IMR-90 (cell line): Measurements from ENCODE around the gene NUFIP1. TPM values are rescaled to one million over a fixed set of nuclear protein-coding genes. Genes with fewer than 3 reads are reported as not detected.

Source experiments
- ATAC-seq: fragments of 200-7000 bp; cut with Tn5 transposase; 2 replicates; pipeline ENCODE4 v1.9.1; 2020; ENCODE audit warnings: low read depth, mild to moderate bottlenecking, moderate library complexity
- BruUV-seq: library from RNA; stranded (reverse); fragments of 400-500 nt; replicated peaks from 2 replicates; lab custom pipeline; 2021; lab: Mats Ljungman, UMichigan
- CTCF ChIA-PET: fragments of 300-600 bp; formaldehyde crosslinking; extraction: SDS; loops from one replicate; lab custom pipeline; 2021; ENCODE audit warnings: antibody characterized with exemption; lab: Yijun Ruan, JAX
- POLR2A ChIA-PET: fragments of 300-600 bp; sonication (Branson Sonifier 250); formaldehyde crosslinking; loops from one replicate; lab custom pipeline; 2022; ENCODE audit warnings: antibody characterized with exemption; ENCODE audit not compliant: unreplicated experiment; lab: Charles Lee
- DNase-seq: peaks from one replicate; pipeline ENCODE4 v3.0.0; 2013
- H2AFZ ChIP-seq: replicated peaks from 2 replicates; pipeline ENCODE3; 2013; ENCODE audit warnings: low read length, mild to moderate bottlenecking; ENCODE audit not compliant: poor library complexity
- H2AK5ac ChIP-seq: 2 replicates; pipeline ENCODE4 v1.6.1; 2013; ENCODE audit warnings: low read depth, low read length, inconsistent platforms
- H2AK9ac ChIP-seq: replicated peaks from 2 replicates; pipeline ENCODE3; 2013; ENCODE audit warnings: mild to moderate bottlenecking, low read depth, low read length, moderate library complexity; ENCODE audit not compliant: poor library complexity
- H2BK120ac ChIP-seq: 2 replicates; pipeline ENCODE4 v1.6.1; 2013; ENCODE audit warnings: low read depth, low read length, inconsistent platforms
- H2BK15ac ChIP-seq: 3 replicates; pipeline ENCODE4 v1.6.1; 2013; ENCODE audit warnings: low read depth, low read length, inconsistent platforms
- H2BK20ac ChIP-seq: 2 replicates; pipeline ENCODE4 v1.6.1; 2013; ENCODE audit warnings: low read depth, mild to moderate bottlenecking, inconsistent platforms, low read length, moderate library complexity
- H2BK5ac ChIP-seq: 2 replicates; pipeline ENCODE4 v1.6.1; 2013; ENCODE audit warnings: mild to moderate bottlenecking, low read depth, low read length, inconsistent platforms; ENCODE audit not compliant: poor library complexity, severe bottlenecking
- H3K14ac ChIP-seq: replicated peaks from 2 replicates; pipeline ENCODE4 v1.6.1; 2013; ENCODE audit warnings: low read depth, low read length, inconsistent platforms
- H3K18ac ChIP-seq: 2 replicates; pipeline ENCODE4 v1.6.1; 2013; ENCODE audit warnings: low read depth, low read length, control low read depth
- H3K23ac ChIP-seq: 2 replicates; pipeline ENCODE4 v1.6.1; 2013; ENCODE audit warnings: low read depth, low read length, inconsistent platforms
- H3K27ac ChIP-seq: 2 replicates; pipeline ENCODE4 v1.5.1; 2013; ENCODE audit warnings: mild to moderate bottlenecking, control low read depth, low read length; ENCODE audit not compliant: insufficient read depth
- H3K27me3 ChIP-seq: 2 replicates; pipeline ENCODE4 v1.6.1; 2013; ENCODE audit warnings: low read length; ENCODE audit not compliant: control insufficient read depth, insufficient read depth
- H3K36me3 ChIP-seq: 2 replicates; pipeline ENCODE4 v1.6.1; 2013; ENCODE audit warnings: low read length, mixed read lengths; ENCODE audit not compliant: control insufficient read depth, insufficient read depth
- H3K4ac ChIP-seq: 2 replicates; pipeline ENCODE4 v1.6.1; 2013; ENCODE audit warnings: low read depth, low read length, inconsistent platforms
- H3K4me1 ChIP-seq: 2 replicates; pipeline ENCODE4 v1.6.1; 2013; ENCODE audit warnings: low read length, mixed read lengths; ENCODE audit not compliant: control insufficient read depth, insufficient read depth
- H3K4me2 ChIP-seq: 2 replicates; pipeline ENCODE4 v1.6.1; 2013; ENCODE audit warnings: low read depth, mild to moderate bottlenecking, control low read depth, low read length, moderate library complexity
- H3K4me3 ChIP-seq: 2 replicates; pipeline ENCODE4 v1.5.1; 2013; ENCODE audit warnings: low read depth, mild to moderate bottlenecking, control low read depth, low read length, moderate library complexity; ENCODE audit not compliant: insufficient read depth
- H3K56ac ChIP-seq: 2 replicates; pipeline ENCODE4 v1.6.1; 2013; ENCODE audit warnings: low read length, inconsistent platforms; ENCODE audit not compliant: insufficient read depth; ENCODE audit errors: extremely low read depth
- H3K79me1 ChIP-seq, 2 experiments: 2 replicates each; pipeline ENCODE4 v1.6.1; 2013; ENCODE audit warnings: low read length in 2 of 2, inconsistent platforms in 1 of 2, low read depth in 1 of 2
- H3K9ac ChIP-seq: 2 replicates; pipeline ENCODE4 v1.6.1; 2013; ENCODE audit warnings: low read depth, low read length, control low read depth
- H3K9me1 ChIP-seq: 2 replicates; pipeline ENCODE4 v1.6.1; 2013; ENCODE audit warnings: low read length, inconsistent platforms; ENCODE audit not compliant: insufficient read depth
- H3K9me3 ChIP-seq: 2 replicates; pipeline ENCODE4 v1.6.1; 2013; ENCODE audit warnings: low read length; ENCODE audit not compliant: control insufficient read depth, insufficient read depth
- H4K20me1 ChIP-seq: 2 replicates; pipeline ENCODE4 v1.6.1; 2013; ENCODE audit warnings: low read length, inconsistent platforms; ENCODE audit not compliant: insufficient read depth
- H4K5ac ChIP-seq: 2 replicates; pipeline ENCODE4 v1.6.1; 2013; ENCODE audit warnings: mild to moderate bottlenecking, low read depth, low read length, control low read depth
- H4K8ac ChIP-seq, 2 experiments: 2 replicates each; pipeline ENCODE4 v1.6.1; 2013; ENCODE audit warnings: low read depth in 2 of 2, low read length in 2 of 2, control low read depth in 1 of 2, inconsistent platforms in 1 of 2
- H4K91ac ChIP-seq: 2 replicates; pipeline ENCODE4 v1.6.1; 2013; ENCODE audit warnings: low read depth, low read length, inconsistent platforms; ENCODE audit not compliant: insufficient read depth
- BHLHE40 ChIP-seq: fragments of 150-350 bp; IDR thresholded peaks from 2 replicates; pipeline ENCODE4 v1.6.1; 2016; ENCODE audit warnings: mild to moderate bottlenecking, low read depth, low read length
- CEBPB ChIP-seq: IDR thresholded peaks from 2 replicates; pipeline ENCODE4 v1.6.1; 2012; ENCODE audit warnings: low read depth, low read length, improper control_type of control experiment
- CHD1 ChIP-seq: IDR thresholded peaks from 2 replicates; pipeline ENCODE4 v1.6.1; 2012; ENCODE audit warnings: low read depth, low read length, improper control_type of control experiment
- FOS ChIP-seq: fragments of 150-350 bp; IDR thresholded peaks from 2 replicates; pipeline ENCODE4 v1.6.1; 2016; ENCODE audit warnings: low read depth, low read length
- MAFK ChIP-seq: IDR thresholded peaks from 2 replicates; pipeline ENCODE4 v1.6.1; 2012; ENCODE audit warnings: low read depth, low read length, improper control_type of control experiment
- MAZ ChIP-seq: IDR thresholded peaks from 2 replicates; pipeline ENCODE4 v1.6.1; 2012; ENCODE audit warnings: low read depth, mild to moderate bottlenecking, low read length, improper control_type of control experiment, moderate library complexity, borderline replicate concordance
- MXI1 ChIP-seq: IDR thresholded peaks from 2 replicates; pipeline ENCODE4 v1.6.1; 2012; ENCODE audit warnings: low read depth, mild to moderate bottlenecking, low read length, moderate library complexity, borderline replicate concordance
- NFE2L2 ChIP-seq: fragments of 150-350 bp; IDR thresholded peaks from 2 replicates; pipeline ENCODE4 v1.6.1; 2016; ENCODE audit warnings: low read depth, mild to moderate bottlenecking, low read length
- POLR2A ChIP-seq: IDR thresholded peaks from 2 replicates; pipeline ENCODE4 v1.6.1; 2012; ENCODE audit warnings: mild to moderate bottlenecking, low read depth, low read length
- RAD21 ChIP-seq: IDR thresholded peaks from 2 replicates; pipeline ENCODE4 v1.6.1; 2012; ENCODE audit warnings: low read length, improper control_type of control experiment
- RCOR1 ChIP-seq: IDR thresholded peaks from 2 replicates; pipeline ENCODE4 v1.6.1; 2012; ENCODE audit warnings: mild to moderate bottlenecking, low read length, improper control_type of control experiment; ENCODE audit not compliant: insufficient replicate concordance
- RFX5 ChIP-seq: IDR thresholded peaks from 2 replicates; pipeline ENCODE4 v1.8.0; 2012; ENCODE audit warnings: low read depth, mild to moderate bottlenecking, low read length, moderate library complexity
- SMC3 ChIP-seq: fragments of 150-350 bp; IDR thresholded peaks from 2 replicates; pipeline ENCODE4 v1.6.1; 2016; ENCODE audit warnings: low read depth, mild to moderate bottlenecking, antibody characterized with exemption, low read length, moderate library complexity
- dilution Hi-C: fragments of 300-500 bp; cut with HindIII; formaldehyde crosslinking; loops from one replicate; pipeline ENCODE4 v1.14.3; 2018; ENCODE audit warnings: low sequenced_read_pairs; ENCODE audit not compliant: unreplicated experiment
- in situ Hi-C: fragments of 300-500 bp; cut with MboI; formaldehyde crosslinking; loops from 3 replicates; pipeline ENCODE4 v1.14.3; 2019; ENCODE audit warnings: low sequenced_read_pairs, inconsistent platforms, mixed read lengths
- intact Hi-C: fragments of 100-400 bp; cut with micrococcal nuclease; formaldehyde crosslinking; loops from 2 replicates; pipeline ENCODE4 v1.10.0; 2022
- polyA plus RNA-seq, 3 experiments: library from polyadenylated mRNA; depleted of rRNA; stranded (reverse); fragments of >200 nt; gene quantifications; 2 replicates each; pipeline ENCODE4 v1.2.3, GENCODE V29; 2012; ENCODE audit warnings: low replicate concordance in 1 of 3
- total RNA-seq: library from RNA; depleted of rRNA; stranded (reverse); fragments of >200 nt; gene quantifications from 2 replicates; pipeline ENCODE4 v1.2.3, GENCODE V29; 2012
- TF ChIP-seq, protein P1 (sequence below): conservative IDR thresholded peaks from 2 replicates; pipeline ENCODE4 v1.5.1; 2012; ENCODE audit warnings: mild to moderate bottlenecking, low read depth, low read length, improper control_type of control experiment
- TF ChIP-seq, protein P2 (sequence below): fragments of 150-350 bp; IDR thresholded peaks from 2 replicates; pipeline ENCODE4 v1.6.1; 2017; ENCODE audit warnings: mild to moderate bottlenecking, antibody characterized with exemption, low read length, low read depth
- TF ChIP-seq, protein P3 (sequence below): fragments of 150-350 bp; IDR thresholded peaks from 2 replicates; pipeline ENCODE4 v1.6.1; 2016; ENCODE audit warnings: low read depth, mild to moderate bottlenecking, low read length, moderate library complexity, borderline replicate concordance

NUFIP1 gene
- total and polyA plus RNA-seq, 2 of the 4 experiments (the other 2 are of a cell fraction): 1.4 to 2.3 TPM

DNA sequence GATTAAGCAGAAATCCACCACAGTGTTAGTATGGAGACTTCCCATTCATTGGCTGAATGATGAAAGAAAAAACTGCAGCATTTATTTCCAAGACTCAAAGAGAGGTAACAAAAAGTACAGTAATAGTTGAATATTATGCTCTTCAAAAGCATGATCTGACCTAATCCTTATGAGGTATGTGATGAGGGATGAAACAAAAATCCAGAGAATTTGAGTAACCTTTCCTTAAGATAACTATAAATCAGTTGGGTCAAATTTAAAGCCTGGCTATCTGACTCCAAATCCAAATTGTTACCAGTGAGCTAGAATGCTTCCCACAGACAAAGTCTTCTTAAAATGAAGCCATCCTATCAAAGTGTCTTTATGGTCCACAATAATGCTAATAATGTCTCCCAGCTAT, 38.1 kb downstream of the NUFIP1 start:
- Histone ChIP-seq H3K56ac (no peak overlapping the region), H2AK5ac (no peak overlapping the region), H3K4me1 (peaks cover 3% of the 10 kb centered on the region; the same call in 1 of the 2 replicates), H3K18ac (no peak overlapping the region), H2BK120ac (no peak overlapping the region; the same call in 1 of the 2 replicates), H2BK5ac (peak overlapping the region; percentile 36), H4K5ac (no peak overlapping the region), H4K91ac (no peak overlapping the region), H2AK9ac (no peak overlapping the region), H3K9ac (no peak overlapping the region), H3K27ac (no peak overlapping the region), H3K9me3 (no peaks in the 10 kb centered on the region), H3K23ac (no peak overlapping the region), H3K4ac (no peak overlapping the region), H3K4me3 (no peak overlapping the region), H4K8ac (no peak overlapping the region), H2AFZ (no peak overlapping the region), H4K20me1 (no peaks in the 10 kb centered on the region), H3K9me1 (no peaks in the 10 kb centered on the region), H3K36me3 (peaks cover 2% of the 10 kb centered on the region; the same call in 1 of the 2 replicates), H2BK20ac (no peak overlapping the region), H3K4me2 (peak overlapping the region; percentile 30; the same call in 1 of the 2 replicates), H2BK15ac (no peak overlapping the region), H3K27me3 (no peaks in the 10 kb centered on the region), H3K79me1 (peaks cover 3 to 15% of the 10 kb centered on the region in 2 experiments; a peak in 3 of 4 replicates), H3K14ac (no peak overlapping the region)
- dilution Hi-C loops: no loop called here
- in situ Hi-C loops: no loop called here
- intact Hi-C loops: no loop called here
- TF ChIP-seq, protein P1, sequence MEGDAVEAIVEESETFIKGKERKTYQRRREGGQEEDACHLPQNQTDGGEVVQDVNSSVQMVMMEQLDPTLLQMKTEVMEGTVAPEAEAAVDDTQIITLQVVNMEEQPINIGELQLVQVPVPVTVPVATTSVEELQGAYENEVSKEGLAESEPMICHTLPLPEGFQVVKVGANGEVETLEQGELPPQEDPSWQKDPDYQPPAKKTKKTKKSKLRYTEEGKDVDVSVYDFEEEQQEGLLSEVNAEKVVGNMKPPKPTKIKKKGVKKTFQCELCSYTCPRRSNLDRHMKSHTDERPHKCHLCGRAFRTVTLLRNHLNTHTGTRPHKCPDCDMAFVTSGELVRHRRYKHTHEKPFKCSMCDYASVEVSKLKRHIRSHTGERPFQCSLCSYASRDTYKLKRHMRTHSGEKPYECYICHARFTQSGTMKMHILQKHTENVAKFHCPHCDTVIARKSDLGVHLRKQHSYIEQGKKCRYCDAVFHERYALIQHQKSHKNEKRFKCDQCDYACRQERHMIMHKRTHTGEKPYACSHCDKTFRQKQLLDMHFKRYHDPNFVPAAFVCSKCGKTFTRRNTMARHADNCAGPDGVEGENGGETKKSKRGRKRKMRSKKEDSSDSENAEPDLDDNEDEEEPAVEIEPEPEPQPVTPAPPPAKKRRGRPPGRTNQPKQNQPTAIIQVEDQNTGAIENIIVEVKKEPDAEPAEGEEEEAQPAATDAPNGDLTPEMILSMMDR: no peak
- TF ChIP-seq MAFK (no peak), RFX5 (no peak), RAD21 (no peak), POLR2A (no peak), MXI1 (no peak), BHLHE40 (no peak), CHD1 (no peak), CEBPB (no peak), NFE2L2 (no peak), RCOR1 (no peak), MAZ (no peak), FOS (no peak), SMC3 (no peak)
- TF ChIP-seq, protein P2, sequence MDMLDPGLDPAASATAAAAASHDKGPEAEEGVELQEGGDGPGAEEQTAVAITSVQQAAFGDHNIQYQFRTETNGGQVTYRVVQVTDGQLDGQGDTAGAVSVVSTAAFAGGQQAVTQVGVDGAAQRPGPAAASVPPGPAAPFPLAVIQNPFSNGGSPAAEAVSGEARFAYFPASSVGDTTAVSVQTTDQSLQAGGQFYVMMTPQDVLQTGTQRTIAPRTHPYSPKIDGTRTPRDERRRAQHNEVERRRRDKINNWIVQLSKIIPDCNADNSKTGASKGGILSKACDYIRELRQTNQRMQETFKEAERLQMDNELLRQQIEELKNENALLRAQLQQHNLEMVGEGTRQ: no peak
- TF ChIP-seq, protein P3, sequence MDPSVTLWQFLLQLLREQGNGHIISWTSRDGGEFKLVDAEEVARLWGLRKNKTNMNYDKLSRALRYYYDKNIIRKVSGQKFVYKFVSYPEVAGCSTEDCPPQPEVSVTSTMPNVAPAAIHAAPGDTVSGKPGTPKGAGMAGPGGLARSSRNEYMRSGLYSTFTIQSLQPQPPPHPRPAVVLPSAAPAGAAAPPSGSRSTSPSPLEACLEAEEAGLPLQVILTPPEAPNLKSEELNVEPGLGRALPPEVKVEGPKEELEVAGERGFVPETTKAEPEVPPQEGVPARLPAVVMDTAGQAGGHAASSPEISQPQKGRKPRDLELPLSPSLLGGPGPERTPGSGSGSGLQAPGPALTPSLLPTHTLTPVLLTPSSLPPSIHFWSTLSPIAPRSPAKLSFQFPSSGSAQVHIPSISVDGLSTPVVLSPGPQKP: no peak
- DNase-seq (peak; percentile 43), ATAC-seq (peak; percentile 60)
- ChIA-PET POLR2A (no interaction called here), CTCF (interaction anchor here (1.2 to 1.7 kb wide), 2 partner anchors 9 to 468 kb away, joined by 3 to 4 read pairs; no protein-coding TSS in a partner anchor)
- BruUV-seq: no TSS peak
